ENCODE data around the gene PDC. TPM values are rescaled to one million over a fixed set of nuclear protein-coding genes. Genes with fewer than 3 reads are reported as not detected.
"Not testable (repeated sequence)": the region's sequence is repeated elsewhere in the genome, so short reads cannot be mapped to it uniquely, and the experiment has no call there.

Gene PDC
- polyA plus RNA-seq, 1 donor: 0.54 TPM

- DNase-seq (ENCODE audit: low read depth): no peak
These were observed 5.0 kb upstream of the PDC start for GRCh38 chr1:186465946-186466345.

- DNase-seq (ENCODE audit: low read depth): not testable (repeated sequence)
These were observed 4.6 kb upstream of the PDC start for GRCh38 chr1:186465491-186465890.

- DNase-seq (ENCODE audit: low read depth): no peak
These were observed 3.0 kb upstream of the PDC start for GRCh38 chr1:186463926-186464325.

- no peak for DNase-seq (ENCODE audit: low read depth)
These were observed 2.6 kb upstream of the PDC start for GRCh38 chr1:186463511-186463910.

DNA sequence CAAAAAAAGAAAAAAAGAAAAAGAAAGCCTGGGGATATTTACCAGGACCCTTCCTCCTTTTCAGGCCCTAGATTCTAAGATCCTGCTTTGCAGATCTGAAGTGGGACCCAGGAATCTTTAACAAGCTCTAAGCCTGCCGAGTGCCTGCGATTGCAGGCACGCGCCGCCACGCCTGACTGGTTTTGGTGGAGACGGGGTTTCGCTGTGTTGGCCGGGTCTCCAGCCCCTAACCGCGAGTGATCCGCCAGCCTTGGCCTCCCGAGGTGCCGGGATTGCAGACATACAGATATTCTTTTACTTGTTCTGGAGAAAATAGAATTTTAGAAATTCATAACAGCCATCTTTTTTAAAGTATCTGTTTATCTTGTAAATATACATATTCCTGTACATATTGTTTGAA is 1.8 kb downstream of the PDC start:
- not testable (repeated sequence) for DNase-seq (ENCODE audit: low read depth)

DNA sequence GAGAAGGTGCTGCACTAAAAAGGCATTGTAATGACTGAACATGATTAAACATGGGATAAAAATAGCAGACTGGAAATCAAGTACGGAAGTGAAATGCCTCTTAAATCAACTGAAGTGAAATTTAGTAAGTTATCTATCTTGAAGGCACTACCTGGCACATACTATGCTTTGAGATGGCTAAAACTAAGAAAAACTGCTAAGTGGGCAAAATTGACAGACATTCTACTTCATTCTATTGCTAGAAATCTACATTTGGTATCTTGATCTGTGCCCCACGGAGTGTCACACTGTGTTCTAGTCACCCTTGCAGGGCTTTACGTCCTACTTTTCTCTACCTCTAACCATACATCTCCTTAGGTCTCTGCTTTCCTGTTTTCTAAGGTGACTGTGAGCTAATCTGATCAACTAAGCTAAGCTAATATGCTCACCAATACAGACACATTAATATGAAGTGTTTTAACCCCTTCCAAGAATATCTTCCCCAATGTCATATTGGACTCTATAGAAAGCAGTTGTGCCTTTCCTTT is 4.1 kb downstream of the PDC start:
- DNase-seq (ENCODE audit: low read depth): no peak

GRCh38 chr1:186454981-186455380 is 5.9 kb downstream of the PDC start:
- DNase-seq (ENCODE audit: low read depth): no peak

DNA sequence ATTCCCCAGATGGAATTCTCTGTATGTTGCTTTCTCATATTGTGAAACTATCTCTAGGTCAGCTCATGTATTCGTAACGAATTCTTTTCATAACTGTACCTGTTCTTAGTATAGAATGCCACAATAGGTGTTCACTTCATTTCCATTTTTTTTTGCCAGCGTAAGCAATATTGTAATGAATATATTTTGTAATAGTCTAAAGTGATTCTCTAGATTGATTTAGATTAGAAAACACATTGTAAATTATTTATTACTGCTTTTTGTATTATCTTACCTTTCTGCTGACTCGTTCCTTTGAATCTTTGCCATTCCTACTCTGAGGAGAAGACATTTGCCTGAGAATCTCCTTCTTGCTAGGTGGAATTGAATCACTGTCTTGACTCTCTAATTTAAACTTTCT is 14.8 kb downstream of the PDC start:
- no peak for DNase-seq (ENCODE audit: low read depth)

- DNase-seq (ENCODE audit: low read depth): no peak
These were observed 17.3 kb downstream of the PDC start for GRCh38 chr1:186443638-186444037.

DNA sequence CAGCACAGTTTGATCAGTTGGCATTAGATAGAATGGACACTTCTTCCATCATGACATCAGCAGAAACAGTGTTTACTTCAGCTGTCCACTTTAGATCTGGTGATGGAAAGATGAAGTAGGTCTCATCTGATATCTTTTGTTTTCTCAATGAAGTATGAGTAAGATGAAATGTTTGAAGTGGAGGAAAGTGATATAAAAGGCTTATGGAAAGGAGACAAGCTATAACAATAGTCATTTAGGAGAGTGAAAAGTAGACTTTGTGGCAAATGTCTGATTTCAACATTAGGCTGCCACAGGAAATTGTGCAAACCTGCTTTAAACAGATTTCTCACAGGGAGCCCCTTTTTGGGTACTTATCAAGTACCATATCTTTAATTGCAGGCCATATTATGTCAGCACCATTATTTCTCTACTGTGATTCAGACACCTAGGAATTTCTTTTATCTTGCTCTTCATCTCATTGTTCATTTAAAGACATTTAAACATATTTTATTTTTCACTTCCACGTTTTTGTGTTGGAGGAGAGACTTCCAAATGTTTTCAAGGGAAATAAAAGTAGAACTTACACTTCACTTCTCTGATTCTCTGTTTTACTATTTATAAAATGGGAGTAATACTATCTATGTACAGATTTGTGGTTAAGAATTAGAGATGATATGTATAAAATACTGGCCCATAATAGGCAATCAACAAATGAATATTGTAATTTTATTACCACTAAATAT is 18.1 kb downstream of the PDC start:
- DNase-seq (ENCODE audit: low read depth): no peak

- no peak for DNase-seq (ENCODE audit: low read depth)
These were observed 20.3 kb downstream of the PDC start for GRCh38 chr1:186440584-186440983.

GRCh38 chr1:186438567-186438966 is 22.3 kb downstream of the PDC start:
- DNase-seq (ENCODE audit: low read depth): no peak

DNA sequence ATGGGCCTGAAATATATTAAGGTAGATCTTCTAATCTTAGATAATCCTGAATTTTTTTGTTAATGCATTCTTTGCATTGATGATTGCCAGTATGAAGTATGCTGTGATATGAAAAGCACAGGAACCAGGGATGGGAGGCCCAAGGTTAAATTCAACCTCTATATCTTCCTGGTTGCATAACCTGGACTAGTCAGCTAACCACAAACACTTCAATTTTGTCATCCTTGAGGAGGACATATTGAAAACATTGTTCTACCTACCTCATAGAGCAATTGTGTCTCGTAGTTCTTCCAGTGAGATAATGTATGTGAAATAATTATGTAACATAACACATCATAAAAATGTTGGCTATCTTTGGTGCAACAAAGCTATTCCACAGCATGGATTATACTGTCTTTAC is 25.6 kb downstream of the PDC start:
- no peak for DNase-seq (ENCODE audit: low read depth)

DNA sequence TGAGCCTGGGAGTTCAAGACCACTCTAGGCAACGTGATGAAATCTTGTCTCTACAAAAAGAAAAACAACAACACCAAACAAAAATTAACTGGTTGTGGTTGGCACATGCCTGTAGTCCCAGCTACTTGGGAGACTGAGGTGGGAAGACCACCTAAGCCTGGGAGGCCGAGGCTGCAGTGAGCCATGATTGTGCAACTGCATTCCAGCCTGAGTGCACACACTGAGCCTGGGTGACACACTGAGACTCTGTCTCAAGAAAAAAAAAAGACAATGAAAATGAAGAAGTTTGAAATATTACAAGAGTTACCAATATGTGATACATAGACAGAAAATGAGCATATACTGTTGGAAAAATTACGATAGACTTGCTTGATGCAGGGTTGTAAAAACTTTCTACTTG is 31.9 kb downstream of the PDC start:
- DNase-seq (ENCODE audit: low read depth): no peak

DNA sequence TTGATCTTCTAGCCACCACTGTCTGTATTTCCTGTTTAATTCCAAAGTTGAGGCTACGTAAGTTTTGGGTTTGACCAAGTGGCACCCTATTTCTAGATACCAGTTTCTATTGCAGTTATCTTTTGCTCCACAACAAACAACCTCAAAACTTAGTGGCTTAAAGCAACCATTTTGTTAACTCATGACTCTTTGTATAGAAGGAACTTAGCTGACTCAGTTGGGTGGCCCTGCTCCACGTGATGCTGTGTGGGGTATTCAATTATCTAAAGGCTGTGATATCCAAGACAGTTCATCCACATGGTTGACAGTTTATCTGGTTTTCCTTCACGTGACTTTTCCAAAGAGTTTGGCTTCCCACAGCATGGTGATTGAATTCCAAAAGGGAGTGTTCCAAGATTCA is 34.8 kb downstream of the PDC start:
- no peak for DNase-seq (ENCODE audit: low read depth)

- DNase-seq (ENCODE audit: low read depth): no peak
These were observed 36.4 kb downstream of the PDC start for GRCh38 chr1:186424539-186424938.

DNA sequence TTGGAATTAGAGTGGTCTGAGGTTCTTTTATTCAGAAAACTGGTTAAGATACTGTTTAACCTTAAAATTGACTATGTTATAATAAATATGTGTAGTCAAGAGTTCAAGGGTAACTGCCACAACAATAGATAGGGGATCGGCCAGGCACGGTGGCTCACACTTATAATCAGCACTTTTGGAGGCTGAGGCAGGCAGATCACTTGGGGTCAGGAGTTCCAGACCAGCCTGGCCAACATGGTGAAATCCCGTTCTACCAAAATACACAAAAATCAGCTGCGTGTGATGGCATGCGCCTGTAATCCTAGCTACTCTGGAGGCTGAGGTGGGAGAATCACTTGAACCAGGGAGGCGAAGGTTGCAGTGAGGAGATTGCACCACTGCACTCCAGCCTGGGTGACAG is 39.5 kb downstream of the PDC start:
- no peak for DNase-seq (ENCODE audit: low read depth)

DNA sequence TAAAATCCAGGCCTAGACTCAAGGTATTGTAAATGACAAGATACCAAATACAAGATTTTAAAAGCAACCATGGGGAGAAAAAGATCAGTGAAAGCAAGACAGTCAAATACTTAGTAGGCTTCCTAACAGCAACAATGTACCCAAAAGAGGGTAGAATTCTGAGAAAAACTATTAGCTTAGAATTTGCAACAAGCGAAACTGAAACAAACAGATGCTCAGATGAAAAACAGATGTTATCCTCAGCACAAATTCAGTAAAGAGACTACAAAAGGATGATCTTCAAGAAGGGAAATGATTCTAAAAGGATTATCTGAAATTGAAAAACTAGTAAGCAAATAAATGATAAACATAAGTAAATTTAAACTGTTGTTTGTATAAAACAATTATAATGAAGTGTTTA is 40.0 kb downstream of the PDC start:
- peak; percentile 39 for DNase-seq (ENCODE audit: low read depth)

DNA sequence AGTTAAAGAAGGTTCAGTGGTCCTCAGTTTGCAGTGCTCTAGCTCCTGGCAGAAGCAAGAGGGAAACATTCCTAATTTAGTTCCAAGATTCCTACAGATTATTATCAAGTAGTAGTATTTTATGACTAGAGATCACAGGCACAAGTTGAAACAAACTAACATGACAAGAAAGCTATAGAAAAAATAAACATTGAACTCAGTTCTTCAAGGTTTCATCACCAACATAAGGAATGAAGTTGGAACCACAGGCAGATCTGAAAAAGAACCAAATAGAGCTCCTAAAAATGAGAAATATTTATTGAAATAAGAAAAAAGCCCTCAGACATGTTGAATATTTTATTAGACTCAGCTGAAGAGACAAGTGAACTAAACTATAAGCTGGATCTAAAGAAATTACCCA is 40.6 kb downstream of the PDC start:
- DNase-seq (ENCODE audit: low read depth): no peak

DNA sequence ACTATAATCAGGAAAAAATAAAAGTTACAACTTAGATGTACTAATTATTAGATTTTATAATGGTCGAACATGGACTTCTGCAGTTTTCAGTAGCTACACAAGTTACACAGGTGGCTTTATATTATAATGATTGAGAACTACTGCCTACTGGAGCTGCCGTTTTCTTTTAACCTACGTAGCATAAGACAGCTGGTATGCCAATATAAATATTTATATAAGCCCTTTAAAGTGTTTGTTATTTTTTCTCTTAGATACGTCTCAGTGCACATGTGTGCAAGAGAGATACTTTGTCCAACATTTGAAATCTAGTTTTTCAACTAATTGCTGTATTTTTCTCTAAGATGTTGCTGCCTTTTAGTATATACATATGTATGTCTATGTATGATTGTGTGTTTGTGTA is 42.4 kb downstream of the PDC start:
- DNase-seq (ENCODE audit: low read depth): no peak

GRCh38 chr1:186413319-186413718 is 47.6 kb downstream of the PDC start:
- DNase-seq (ENCODE audit: low read depth): no peak

- no peak for DNase-seq (ENCODE audit: low read depth)
These were observed 51.8 kb downstream of the PDC start for GRCh38 chr1:186409091-186409490.

- DNase-seq (ENCODE audit: low read depth): peak; percentile 17
These were observed 56.4 kb downstream of the PDC start for GRCh38 chr1:186404454-186405051.

GRCh38 chr1:186403632-186404031 is 57.3 kb downstream of the PDC start:
- DNase-seq (ENCODE audit: low read depth): no peak
